ENCODE results near the gene SAMMSON.

Gene SAMMSON

GRCh38 chr3:70110066-70110465 lies 110.5 kb downstream of the SAMMSON start:
- Histone ChIP-seq H3K36me3 (no peaks in the 10 kb centered on the region), H3K9me3 (no peaks in the 10 kb centered on the region), H3K4me1 (ENCODE audit: control insufficient read depth in 1 of 2, insufficient read depth in 1 of 2, low read depth in 1 of 2, low read length in 1 of 2) (no peaks in the 10 kb centered on the region), H3K4me3 (ENCODE audit: low read depth in 1 of 2, low read length in 1 of 2) (no peak overlapping the region), H3K27ac (no peak overlapping the region), H3K27me3 (no peaks in the 10 kb centered on the region)
- TF ChIP-seq CTCF (IDR thresholded peaks at IDR 0.05), result no peak

GRCh38 chr3:70111411-70111810 lies 111.9 kb downstream of the SAMMSON start:
- no peaks in the 10 kb centered on the region for H3K36me3 ChIP-seq
- H3K9me3 ChIP-seq, result no peaks in the 10 kb centered on the region
- H3K4me3 ChIP-seq (ENCODE audit: low read depth in 1 of 2, low read length in 1 of 2), result no peak overlapping the region
- no peaks in the 10 kb centered on the region for H3K4me1 ChIP-seq (ENCODE audit: control insufficient read depth in 1 of 2, insufficient read depth in 1 of 2, low read depth in 1 of 2, low read length in 1 of 2)
- H3K27ac ChIP-seq, result no peak overlapping the region
- H3K27me3 ChIP-seq, result peaks cover 2% of the 10 kb centered on the region
- no peak for TF ChIP-seq CTCF (IDR thresholded peaks at IDR 0.05)

GRCh38 chr3:70112751-70113150 lies 113.2 kb downstream of the SAMMSON start:
- no peak overlapping the region for H3K4me3 ChIP-seq (ENCODE audit: low read depth in 1 of 2, low read length in 1 of 2)
- H3K36me3 ChIP-seq, result no peaks in the 10 kb centered on the region

GRCh38 chr3:70114431-70114830 lies 114.9 kb downstream of the SAMMSON start:
- no peaks in the 10 kb centered on the region for H3K9me3 ChIP-seq
- no peaks in the 10 kb centered on the region for H3K4me1 ChIP-seq (ENCODE audit: control insufficient read depth in 1 of 2, insufficient read depth in 1 of 2, low read depth in 1 of 2, low read length in 1 of 2)
- H3K27me3 ChIP-seq, result peaks cover 10% of the 10 kb centered on the region
- H3K4me3 ChIP-seq (ENCODE audit: low read depth in 1 of 2, low read length in 1 of 2), result no peak overlapping the region
- TF ChIP-seq CTCF (IDR thresholded peaks at IDR 0.05), result no peak
- no peak overlapping the region for H3K27ac ChIP-seq
- H3K36me3 ChIP-seq, result no peaks in the 10 kb centered on the region

More at GRCh38 chr3:70112751-70113150, 113.2 kb downstream of the SAMMSON start:
- no peaks in the 10 kb centered on the region for H3K9me3 ChIP-seq
- no peaks in the 10 kb centered on the region for H3K4me1 ChIP-seq (ENCODE audit: control insufficient read depth in 1 of 2, insufficient read depth in 1 of 2, low read depth in 1 of 2, low read length in 1 of 2)
- H3K27me3 ChIP-seq, result peaks cover 10% of the 10 kb centered on the region
- TF ChIP-seq CTCF (IDR thresholded peaks at IDR 0.05), result no peak
- H3K27ac ChIP-seq, result no peak overlapping the region

- TF ChIP-seq CTCF (IDR thresholded peaks at IDR 0.05), result no peak
- Histone ChIP-seq H3K36me3 (no peaks in the 10 kb centered on the region), H3K27me3 (peaks cover 10% of the 10 kb centered on the region), H3K4me1 (ENCODE audit: control insufficient read depth in 1 of 2, insufficient read depth in 1 of 2, low read depth in 1 of 2, low read length in 1 of 2) (no peaks in the 10 kb centered on the region), H3K9me3 (no peaks in the 10 kb centered on the region), H3K27ac (no peak overlapping the region), H3K4me3 (ENCODE audit: low read depth in 1 of 2, low read length in 1 of 2) (no peak overlapping the region)
These were observed 120.3 kb downstream of the SAMMSON start for GRCh38 chr3:70119879-70120278.

Measured in neutrophil (primary cell).